ENCODE data around the gene P3H3.

P3H3 gene
- total RNA-seq = 0.19 to 4.2 (median 2.5) reads per million in 4 experiments

- DNase-seq = no peak
Measured at GRCh38 chr12:6827982-6828780, at the start of gene P3H3. P3H3 (plus strand) TSS chr12:6828407; CDS start chr12:6828441, 34 bp downstream.

GRCh38 chr12:6778574-6779550, 49.3 kb upstream of the P3H3 start:
- DNase-seq = peak; percentile 84

GRCh38 chr12:6779708-6780432, 48.3 kb upstream of the P3H3 start:
- no peak for DNase-seq

- DNase-seq = no peak
Measured at GRCh38 chr12:6780573-6780972, 47.6 kb upstream of the P3H3 start.

- DNase-seq = no peak
Measured at GRCh38 chr12:6782119-6782518, 46.1 kb upstream of the P3H3 start.

GRCh38 chr12:6782850-6783566, 45.2 kb upstream of the P3H3 start:
- no peak for DNase-seq

- DNase-seq = no peak
Measured at GRCh38 chr12:6783828-6784227, 44.4 kb upstream of the P3H3 start.

- no peak for DNase-seq
Measured at GRCh38 chr12:6784296-6784695, 43.9 kb upstream of the P3H3 start.

- no peak for DNase-seq
Measured at GRCh38 chr12:6784761-6785160, 43.4 kb upstream of the P3H3 start.

GRCh38 chr12:6786416-6787094, 41.7 kb upstream of the P3H3 start:
- DNase-seq = no peak

GRCh38 chr12:6787309-6787708, 40.9 kb upstream of the P3H3 start:
- DNase-seq = no peak

GRCh38 chr12:6788972-6789924, 39.0 kb upstream of the P3H3 start, which contains the start of gene CD4:
CD4 (plus strand) TSS chr12:6789528; CDS start chr12:6800139, 10,611 bp downstream.
- DNase-seq = no peak

GRCh38 chr12:6790496-6791150, 37.6 kb upstream of the P3H3 start:
- DNase-seq = no peak

GRCh38 chr12:6791931-6792520, 36.2 kb upstream of the P3H3 start:
- no peak for DNase-seq

- DNase-seq = no peak
Measured at GRCh38 chr12:6792522-6793201, 35.5 kb upstream of the P3H3 start.

- no peak for DNase-seq
Measured at GRCh38 chr12:6795088-6795487, 33.1 kb upstream of the P3H3 start.

- no peak for DNase-seq
Measured at GRCh38 chr12:6796576-6796975, 31.6 kb upstream of the P3H3 start.

- DNase-seq = no peak
Measured at GRCh38 chr12:6799147-6799546, 29.1 kb upstream of the P3H3 start.

- DNase-seq = no peak
Measured at GRCh38 chr12:6807170-6807569, 21.0 kb upstream of the P3H3 start.

Measured in effector CD8-positive, alpha-beta T cell (primary cell).